GM12875 (cell line): ENCODE data around the gene ZNF789.

Source experiments
- H3K4me3 ChIP-seq: one replicate; pipeline ENCODE4 v1.5.1; 2011; ENCODE audit warnings: low read depth, low read length, control low read depth
- TF ChIP-seq, protein P1 (sequence below): IDR thresholded peaks from 2 replicates; pipeline ENCODE4 v1.5.1; 2011; ENCODE audit warnings: low read depth, mild to moderate bottlenecking, control low read depth, inconsistent platforms, low read length, moderate library complexity, borderline replicate concordance; ENCODE audit not compliant: insufficient read depth

The ZNF789 gene

DNA sequence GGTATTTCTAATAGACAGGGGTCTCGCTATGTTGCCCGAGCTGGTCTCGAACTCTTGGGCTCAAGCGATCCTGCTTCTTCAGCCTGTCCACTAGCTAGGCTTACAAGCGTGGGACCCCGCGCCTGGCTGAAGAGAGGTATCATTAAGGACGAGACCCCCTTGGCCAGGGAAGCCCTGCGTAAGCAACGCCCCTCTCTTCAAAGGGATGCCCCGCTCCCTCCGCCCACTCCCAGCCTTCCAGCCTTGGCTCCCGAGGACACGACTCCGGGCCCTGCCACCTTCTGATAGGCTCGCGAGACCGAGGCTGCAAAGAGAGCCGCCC, 31.6 kb downstream of the ZNF789 start:
- H3K4me3 ChIP-seq: peak overlapping the region; percentile 77
- TF ChIP-seq, protein P1, sequence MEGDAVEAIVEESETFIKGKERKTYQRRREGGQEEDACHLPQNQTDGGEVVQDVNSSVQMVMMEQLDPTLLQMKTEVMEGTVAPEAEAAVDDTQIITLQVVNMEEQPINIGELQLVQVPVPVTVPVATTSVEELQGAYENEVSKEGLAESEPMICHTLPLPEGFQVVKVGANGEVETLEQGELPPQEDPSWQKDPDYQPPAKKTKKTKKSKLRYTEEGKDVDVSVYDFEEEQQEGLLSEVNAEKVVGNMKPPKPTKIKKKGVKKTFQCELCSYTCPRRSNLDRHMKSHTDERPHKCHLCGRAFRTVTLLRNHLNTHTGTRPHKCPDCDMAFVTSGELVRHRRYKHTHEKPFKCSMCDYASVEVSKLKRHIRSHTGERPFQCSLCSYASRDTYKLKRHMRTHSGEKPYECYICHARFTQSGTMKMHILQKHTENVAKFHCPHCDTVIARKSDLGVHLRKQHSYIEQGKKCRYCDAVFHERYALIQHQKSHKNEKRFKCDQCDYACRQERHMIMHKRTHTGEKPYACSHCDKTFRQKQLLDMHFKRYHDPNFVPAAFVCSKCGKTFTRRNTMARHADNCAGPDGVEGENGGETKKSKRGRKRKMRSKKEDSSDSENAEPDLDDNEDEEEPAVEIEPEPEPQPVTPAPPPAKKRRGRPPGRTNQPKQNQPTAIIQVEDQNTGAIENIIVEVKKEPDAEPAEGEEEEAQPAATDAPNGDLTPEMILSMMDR: no peak

DNA sequence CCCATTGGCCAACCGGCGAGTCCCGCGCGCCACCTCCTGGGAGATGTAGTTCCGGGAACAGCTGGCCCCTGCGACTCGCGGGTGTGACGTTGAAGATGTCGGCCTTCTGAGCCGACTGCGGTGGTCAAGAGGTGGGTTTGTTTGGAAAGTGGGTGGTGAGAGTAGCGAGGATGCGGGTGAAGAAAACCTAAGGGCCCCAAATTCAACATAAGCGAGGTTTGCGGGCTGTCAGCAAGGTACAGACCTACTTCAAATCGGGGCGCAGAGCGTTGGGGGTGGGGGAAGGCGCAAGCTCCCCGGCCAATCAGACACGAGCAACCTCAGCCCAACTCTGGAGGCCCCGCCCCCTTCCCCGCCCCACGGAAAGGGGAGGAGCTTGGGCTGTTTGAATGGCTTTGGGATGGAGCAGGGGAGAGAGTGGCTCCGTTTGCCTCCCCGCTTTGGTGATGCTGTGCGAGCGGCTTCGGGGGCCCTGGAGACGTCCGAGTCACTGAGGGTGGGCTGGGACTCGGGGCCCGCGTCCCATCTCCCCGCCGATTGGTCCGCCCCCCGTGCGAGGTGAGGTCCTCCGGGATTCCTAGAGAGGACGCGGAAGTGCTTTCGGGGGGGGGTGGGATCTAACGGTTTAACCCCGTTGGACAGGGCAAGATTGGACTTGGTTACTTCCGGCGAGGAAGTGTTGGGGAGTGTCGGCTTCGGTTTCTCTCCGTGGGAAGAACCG, 32.1 kb downstream of the ZNF789 start, which contains the start of gene ZKSCAN5:
Gene ZKSCAN5 (plus strand): TSS at position 60 of the 721 bp plus-strand sequence. CDS start 1,383 bp downstream, outside the sequence.
- peak within 1 kb of the TSS; percentile 77 for H3K4me3 ChIP-seq
- TF ChIP-seq, protein P1: no peak

DNA sequence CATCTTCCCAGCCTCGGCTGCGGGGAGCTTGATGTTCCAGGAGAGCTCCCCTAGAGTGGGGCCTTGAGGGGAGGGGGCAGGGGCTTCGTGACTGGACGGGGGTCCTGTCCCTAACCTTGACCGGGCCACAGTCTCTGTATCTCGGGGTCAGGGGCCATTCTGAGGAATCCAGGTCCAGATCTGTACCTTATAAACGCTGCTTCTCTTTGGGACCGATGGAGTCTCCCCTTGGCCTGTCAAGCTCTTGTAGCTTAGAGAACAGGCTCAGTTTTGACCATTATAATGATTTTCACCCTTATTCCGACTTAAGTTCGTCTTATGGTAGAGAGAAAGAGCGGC, 32.6 kb downstream of the ZNF789 start:
- peak overlapping the region; percentile 77 for H3K4me3 ChIP-seq
- TF ChIP-seq, protein P1: no peak

DNA sequence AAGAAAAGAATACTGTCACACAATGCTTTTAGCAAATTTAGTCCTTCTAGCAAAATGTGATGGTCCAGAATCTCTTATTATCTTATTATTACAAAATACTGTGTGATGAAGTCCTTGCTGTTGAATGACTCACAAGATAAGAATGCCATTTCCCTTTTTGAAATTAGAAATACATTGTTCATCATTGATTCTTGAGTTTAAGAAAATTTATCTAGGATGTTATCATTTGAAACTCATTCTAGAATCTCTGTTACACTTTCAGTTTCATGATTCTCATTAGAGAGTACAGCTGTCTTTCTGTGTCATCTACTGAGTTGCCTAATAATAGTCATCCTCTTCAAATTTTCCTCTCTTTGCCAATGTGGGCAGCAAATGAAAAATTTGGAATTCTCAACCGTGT, 41.4 kb downstream of the ZNF789 start:
- TF ChIP-seq, protein P1: no peak
- H3K4me3 ChIP-seq: no peak overlapping the region

DNA sequence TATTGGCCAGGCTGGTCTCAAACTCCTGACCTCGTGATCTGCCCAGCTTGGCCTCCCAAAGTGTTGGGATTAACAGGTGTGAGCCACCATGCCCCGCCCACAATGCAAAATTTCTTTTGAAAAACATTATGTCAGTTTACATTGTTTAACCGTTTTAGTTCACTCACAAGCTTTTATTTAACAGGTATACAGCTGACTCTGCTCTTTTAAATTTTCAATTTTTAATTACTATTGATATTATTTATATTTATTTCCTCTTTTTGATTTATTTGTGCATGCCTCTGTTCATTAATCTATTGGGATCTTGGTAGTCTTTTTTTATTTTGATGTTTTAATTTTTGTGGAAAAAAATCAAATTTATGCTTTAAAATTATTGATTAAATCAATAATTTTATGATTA, 48.7 kb downstream of the ZNF789 start:
- TF ChIP-seq, protein P1: no peak
- no peak overlapping the region for H3K4me3 ChIP-seq

DNA sequence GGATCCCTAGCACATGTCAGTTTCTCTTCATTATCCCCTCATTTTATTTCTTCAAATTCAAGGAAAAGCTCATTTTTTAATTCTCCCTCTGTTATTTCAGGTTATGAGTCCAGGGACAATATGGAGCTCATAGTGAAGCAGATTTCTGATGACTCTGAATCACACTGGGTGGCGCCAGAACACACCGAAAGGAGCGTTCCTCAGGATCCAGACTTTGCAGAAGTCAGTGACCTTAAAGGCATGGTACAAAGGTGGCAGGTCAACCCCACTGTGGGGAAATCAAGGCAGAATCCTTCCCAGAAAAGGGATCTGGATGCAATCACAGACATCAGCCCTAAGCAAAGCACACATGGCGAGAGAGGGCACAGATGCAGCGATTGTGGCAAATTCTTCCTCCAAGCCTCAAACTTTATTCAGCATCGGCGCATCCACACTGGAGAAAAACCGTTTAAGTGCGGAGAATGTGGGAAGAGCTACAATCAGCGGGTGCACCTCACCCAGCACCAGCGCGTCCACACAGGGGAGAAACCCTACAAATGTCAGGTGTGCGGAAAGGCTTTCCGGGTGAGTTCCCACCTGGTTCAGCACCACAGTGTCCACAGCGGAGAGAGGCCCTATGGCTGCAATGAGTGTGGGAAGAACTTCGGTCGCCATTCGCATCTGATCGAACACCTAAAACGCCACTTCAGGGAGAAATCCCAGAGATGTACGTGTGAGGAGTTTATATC, 53.2 kb downstream of the ZNF789 start:
- no peak overlapping the region for H3K4me3 ChIP-seq
- TF ChIP-seq, protein P1: no peak

DNA sequence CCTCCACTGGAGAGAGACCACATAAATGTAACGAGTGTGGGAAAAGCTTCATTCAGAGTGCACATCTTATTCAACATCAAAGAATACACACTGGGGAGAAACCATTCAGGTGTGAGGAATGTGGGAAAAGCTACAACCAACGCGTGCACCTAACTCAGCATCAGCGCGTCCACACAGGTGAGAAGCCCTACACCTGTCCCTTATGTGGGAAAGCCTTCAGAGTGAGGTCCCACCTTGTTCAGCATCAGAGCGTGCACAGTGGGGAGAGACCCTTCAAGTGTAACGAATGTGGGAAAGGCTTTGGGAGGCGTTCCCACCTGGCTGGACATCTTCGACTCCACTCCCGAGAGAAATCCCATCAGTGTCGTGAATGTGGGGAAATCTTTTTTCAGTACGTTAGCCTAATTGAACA, 58.7 kb downstream of the ZNF789 start:
- no peak overlapping the region for H3K4me3 ChIP-seq
- TF ChIP-seq, protein P1: no peak
